ENCODE measurements around the gene PKM. TPM values are rescaled to one million over a fixed set of nuclear protein-coding genes. Genes with fewer than 3 reads are reported as not detected.

PKM gene
- total RNA-seq, 2 experiments from 2014 or later: 1,010 to 1,764 TPM

DNA sequence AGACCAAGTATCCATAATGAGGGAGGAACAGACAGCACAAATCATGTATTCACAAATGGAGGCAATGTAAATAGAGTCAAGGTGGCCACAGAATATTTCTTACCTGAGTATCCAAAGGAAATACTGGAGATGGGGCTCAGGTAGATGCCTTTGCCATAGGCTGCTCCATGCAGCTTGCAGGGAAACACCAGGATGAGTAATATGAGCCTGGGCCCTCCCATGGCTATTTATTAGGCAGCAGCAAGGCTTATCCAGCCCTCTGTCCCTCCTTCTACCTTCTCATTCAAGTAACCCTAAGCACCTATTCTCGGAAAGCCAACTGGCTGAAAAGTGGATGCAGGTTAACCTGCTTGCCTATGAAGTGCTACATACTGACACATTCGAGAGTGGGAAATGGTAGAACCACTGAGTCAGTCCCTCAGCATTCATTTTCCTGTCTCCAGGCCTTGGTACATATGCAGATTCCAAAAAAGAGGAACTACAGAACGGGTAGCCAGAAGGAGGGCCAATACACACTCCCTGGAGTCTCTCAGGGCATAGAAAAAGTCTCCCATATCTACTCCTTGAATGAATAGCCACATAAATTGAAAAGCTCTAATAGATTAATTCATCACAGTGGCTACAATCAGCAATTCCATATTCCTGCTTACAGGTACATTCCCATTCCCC lies 18.3 kb upstream of the PKM start:
- no peak for DNase-seq
- Mint-ChIP-seq H3K4me3 (no peak overlapping the region), H3K9me3 (ENCODE audit: low read depth) (no peaks in the 10 kb centered on the region), H3K27ac (no peak overlapping the region), H3K27me3 (no peaks in the 10 kb centered on the region), H3K36me3 (peaks cover 26% of the 10 kb centered on the region), H3K4me1 (peaks cover 2% of the 10 kb centered on the region)
- CTCF ChIA-PET: no interaction called here
- ATAC-seq: no peak

GRCh38 chr15:72248514-72248913 lies 17.5 kb upstream of the PKM start:
- DNase-seq (no peak), ATAC-seq (no peak)
- CTCF ChIA-PET: interaction anchor here (0.8 kb wide), 1 partner anchor 22 kb away, joined by 3 read pairs; no protein-coding TSS in a partner anchor
- H3K36me3 Mint-ChIP-seq: peaks cover 27% of the 10 kb centered on the region
- H3K4me3 Mint-ChIP-seq: no peak overlapping the region
- H3K9me3 Mint-ChIP-seq (ENCODE audit: low read depth): no peaks in the 10 kb centered on the region
- peaks cover 2% of the 10 kb centered on the region for H3K4me1 Mint-ChIP-seq
- no peaks in the 10 kb centered on the region for H3K27me3 Mint-ChIP-seq
- no peak overlapping the region for H3K27ac Mint-ChIP-seq

DNA sequence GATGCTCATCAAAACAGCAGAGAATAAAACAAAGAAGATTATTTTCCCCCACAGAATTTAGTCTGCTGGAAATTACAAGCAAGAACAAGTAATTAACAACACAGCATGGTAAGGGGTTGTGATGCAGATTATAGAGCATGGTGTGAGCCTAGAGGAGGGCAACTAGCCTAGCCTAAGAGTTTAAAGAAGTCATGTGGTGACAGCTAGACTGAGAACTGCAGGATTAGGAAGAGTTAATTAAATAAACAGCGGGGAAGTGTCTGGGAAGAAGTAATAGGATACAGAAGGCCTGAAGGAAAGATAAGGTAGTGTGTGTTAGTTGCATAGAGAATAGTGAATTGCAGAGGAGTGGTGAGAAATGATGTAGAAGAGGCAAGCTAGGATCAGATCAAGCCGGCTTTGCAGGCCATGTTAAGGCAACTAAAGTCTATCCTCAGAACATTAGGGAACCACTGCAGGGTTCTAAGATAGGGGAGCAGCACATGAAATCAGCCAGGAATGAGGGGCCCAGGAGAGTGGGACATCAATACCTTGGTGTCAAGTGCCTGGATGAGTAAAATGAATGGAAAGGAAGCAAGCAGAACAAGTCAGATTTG lies 11.9 kb upstream of the PKM start:
- Mint-ChIP-seq H3K36me3 (peaks cover 28% of the 10 kb centered on the region), H3K27ac (no peak overlapping the region), H3K9me3 (ENCODE audit: low read depth) (no peaks in the 10 kb centered on the region), H3K4me1 (peaks cover 6% of the 10 kb centered on the region), H3K4me3 (no peak overlapping the region), H3K27me3 (no peaks in the 10 kb centered on the region)
- CTCF ChIA-PET: interaction anchor here (0.6 to 8.3 kb wide), 3 partner anchors 16 to 43 kb away, joined by 4 to 57 read pairs (median 11); no protein-coding TSS in a partner anchor
- ATAC-seq (no peak), DNase-seq (no peak)

- DNase-seq (no peak), ATAC-seq (no peak)
- CTCF ChIA-PET: interaction anchor here (1.6 to 8.3 kb wide), 2 partner anchors 12 to 34 kb away, joined by 7 to 57 read pairs; no protein-coding TSS in a partner anchor
- Mint-ChIP-seq H3K36me3 (peaks cover 28% of the 10 kb centered on the region), H3K27me3 (no peaks in the 10 kb centered on the region), H3K4me1 (peaks cover 23% of the 10 kb centered on the region), H3K27ac (no peak overlapping the region), H3K9me3 (ENCODE audit: low read depth) (no peaks in the 10 kb centered on the region), H3K4me3 (no peak overlapping the region)
Observed at GRCh38 chr15:72239652-72240051, 8.7 kb upstream of the PKM start.

DNA sequence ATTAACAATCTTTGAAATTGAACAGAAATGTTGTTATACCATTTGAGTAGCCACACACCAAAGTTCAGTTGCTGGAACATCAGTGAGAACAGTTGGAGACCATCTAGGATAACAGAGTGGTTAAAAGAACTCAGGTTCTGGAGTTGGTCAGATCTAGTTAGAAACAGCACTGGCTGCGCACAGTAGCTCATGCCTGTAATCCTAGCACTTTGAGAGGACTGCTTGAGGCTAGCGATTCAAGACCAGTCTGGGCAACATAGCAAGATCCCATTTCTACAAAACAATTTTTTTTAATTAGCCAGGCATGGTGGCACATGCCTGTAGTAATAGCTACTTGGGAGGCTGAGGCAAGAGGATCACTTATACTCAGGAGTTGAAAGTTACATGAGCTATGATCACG lies 7.6 kb upstream of the PKM start:
- no peak for ATAC-seq
- CTCF ChIA-PET: interaction anchor here (1.6 to 8.3 kb wide), 2 partner anchors 11 to 35 kb away, joined by 7 to 57 read pairs; no protein-coding TSS in a partner anchor
- H3K27ac Mint-ChIP-seq: no peak overlapping the region
- no peaks in the 10 kb centered on the region for H3K27me3 Mint-ChIP-seq
- H3K9me3 Mint-ChIP-seq (ENCODE audit: low read depth): no peaks in the 10 kb centered on the region
- peaks cover 20% of the 10 kb centered on the region for H3K36me3 Mint-ChIP-seq
- H3K4me1 Mint-ChIP-seq: peaks cover 23% of the 10 kb centered on the region
- H3K4me3 Mint-ChIP-seq: no peak overlapping the region
- DNase-seq: no peak

- Mint-ChIP-seq H3K9me3 (ENCODE audit: low read depth) (no peaks in the 10 kb centered on the region), H3K4me3 (no peak overlapping the region), H3K27ac (peak overlapping the region; percentile 84), H3K36me3 (peaks cover 19% of the 10 kb centered on the region), H3K27me3 (no peaks in the 10 kb centered on the region), H3K4me1 (peaks cover 26% of the 10 kb centered on the region)
- ATAC-seq (no peak), DNase-seq (no peak)
- CTCF ChIA-PET: interaction anchor here (1.4 to 8.3 kb wide), 3 partner anchors 11 to 35 kb away, joined by 4 to 57 read pairs (median 7); no protein-coding TSS in a partner anchor
Observed at GRCh38 chr15:72237853-72238224, 6.8 kb upstream of the PKM start.

DNA sequence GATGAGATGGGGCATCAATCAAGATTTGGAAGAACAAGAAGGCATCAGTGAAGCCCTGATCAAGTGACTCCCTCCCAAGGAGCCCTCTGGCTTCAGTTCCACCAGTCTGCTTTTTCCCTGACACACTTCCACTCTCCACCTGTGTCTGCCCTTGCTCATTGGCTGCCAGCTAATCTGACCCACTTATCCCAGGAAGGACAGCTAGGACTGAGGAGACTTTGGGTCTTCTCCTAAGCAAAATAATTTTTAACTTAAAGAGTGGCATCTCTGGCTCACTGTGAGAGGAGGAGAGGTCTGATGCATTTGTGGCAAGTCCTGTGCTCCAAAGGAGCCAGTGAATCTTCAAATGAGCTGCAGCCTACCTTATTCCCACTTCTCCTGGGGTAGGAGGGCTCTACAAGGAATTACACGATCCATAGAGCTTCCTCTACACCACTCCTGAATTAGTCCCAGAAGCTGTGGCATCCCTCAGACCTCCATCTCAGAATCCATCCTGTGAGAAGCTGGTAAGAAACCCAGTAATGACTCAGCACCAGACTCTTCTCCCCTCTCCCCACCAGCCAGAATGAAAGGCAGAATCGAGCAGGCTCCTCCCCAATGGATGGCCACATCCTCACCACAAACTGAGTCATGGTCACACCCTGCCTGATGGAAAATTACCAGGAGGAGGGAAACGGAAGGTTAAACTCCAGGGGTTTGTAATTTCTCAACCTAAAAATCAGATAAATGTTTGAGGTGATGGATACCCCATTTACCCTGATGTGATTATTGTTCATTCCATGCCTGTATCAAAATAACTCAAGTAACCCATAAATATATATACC lies 6.3 kb upstream of the PKM start:
- H3K27ac Mint-ChIP-seq: peak overlapping the region; percentile 84
- peak; percentile 92 for ATAC-seq
- peak overlapping the region; percentile 33 for H3K4me3 Mint-ChIP-seq
- CTCF ChIA-PET: interaction anchor here (1.4 to 8.3 kb wide), 2 partner anchors 10 to 36 kb away, joined by 4 to 57 read pairs; no protein-coding TSS in a partner anchor
- H3K4me1 Mint-ChIP-seq: peaks cover 32% of the 10 kb centered on the region
- DNase-seq: peak; percentile 91
- peaks cover 14% of the 10 kb centered on the region for H3K36me3 Mint-ChIP-seq
- H3K27me3 Mint-ChIP-seq: no peaks in the 10 kb centered on the region
- H3K9me3 Mint-ChIP-seq (ENCODE audit: low read depth): no peaks in the 10 kb centered on the region

GRCh38 chr15:72236381-72237003 lies 5.5 kb upstream of the PKM start:
- ATAC-seq: no peak
- Mint-ChIP-seq H3K27ac (peak overlapping the region; percentile 84), H3K9me3 (ENCODE audit: low read depth) (no peaks in the 10 kb centered on the region), H3K27me3 (no peaks in the 10 kb centered on the region), H3K36me3 (peaks cover 9% of the 10 kb centered on the region), H3K4me1 (peaks cover 37% of the 10 kb centered on the region), H3K4me3 (peak overlapping the region; percentile 33)
- no peak for DNase-seq
- CTCF ChIA-PET: interaction anchor here (1.4 to 8.3 kb wide), 2 partner anchors 9 to 37 kb away, joined by 4 to 57 read pairs; no protein-coding TSS in a partner anchor

GRCh38 chr15:72235298-72235697 lies 4.3 kb upstream of the PKM start:
- Mint-ChIP-seq H3K36me3 (peaks cover 5% of the 10 kb centered on the region), H3K4me1 (peaks cover 37% of the 10 kb centered on the region), H3K9me3 (ENCODE audit: low read depth) (no peaks in the 10 kb centered on the region), H3K4me3 (no peak overlapping the region), H3K27ac (no peak overlapping the region), H3K27me3 (no peaks in the 10 kb centered on the region)
- DNase-seq: no peak
- no peak for ATAC-seq
- CTCF ChIA-PET: interaction anchor here (1.3 to 8.3 kb wide), 2 partner anchors 8 to 36 kb away, joined by 4 to 57 read pairs; no protein-coding TSS in a partner anchor

DNA sequence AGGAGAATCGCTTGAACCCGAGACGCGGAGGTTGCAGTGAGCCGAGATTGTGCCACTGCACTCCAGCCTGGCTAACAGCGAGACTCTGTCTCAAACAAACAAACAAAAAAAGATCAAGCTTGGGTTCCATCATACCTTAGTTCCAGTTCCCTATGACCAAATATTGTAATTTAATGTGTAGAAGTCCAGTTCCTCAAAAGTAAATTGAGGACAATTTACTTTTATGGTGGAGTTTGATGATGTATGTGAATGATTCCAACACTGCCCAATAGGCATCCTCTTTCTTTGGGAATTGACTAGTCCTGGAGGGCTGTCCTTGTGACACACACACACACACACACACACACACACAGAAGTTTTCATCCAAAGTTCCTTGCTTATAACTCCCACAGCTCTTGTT lies 2.8 kb upstream of the PKM start:
- no peaks in the 10 kb centered on the region for H3K27me3 Mint-ChIP-seq
- ATAC-seq: no peak
- no peak overlapping the region for H3K27ac Mint-ChIP-seq
- no peak for DNase-seq
- no peaks in the 10 kb centered on the region for H3K9me3 Mint-ChIP-seq (ENCODE audit: low read depth)
- H3K36me3 Mint-ChIP-seq: peaks cover 15% of the 10 kb centered on the region
- H3K4me3 Mint-ChIP-seq: no peak overlapping the region
- H3K4me1 Mint-ChIP-seq: peaks cover 38% of the 10 kb centered on the region
- CTCF ChIA-PET: interaction anchor here (1.3 kb wide), 1 partner anchor 35 kb away, joined by 4 read pairs; no protein-coding TSS in a partner anchor

DNA sequence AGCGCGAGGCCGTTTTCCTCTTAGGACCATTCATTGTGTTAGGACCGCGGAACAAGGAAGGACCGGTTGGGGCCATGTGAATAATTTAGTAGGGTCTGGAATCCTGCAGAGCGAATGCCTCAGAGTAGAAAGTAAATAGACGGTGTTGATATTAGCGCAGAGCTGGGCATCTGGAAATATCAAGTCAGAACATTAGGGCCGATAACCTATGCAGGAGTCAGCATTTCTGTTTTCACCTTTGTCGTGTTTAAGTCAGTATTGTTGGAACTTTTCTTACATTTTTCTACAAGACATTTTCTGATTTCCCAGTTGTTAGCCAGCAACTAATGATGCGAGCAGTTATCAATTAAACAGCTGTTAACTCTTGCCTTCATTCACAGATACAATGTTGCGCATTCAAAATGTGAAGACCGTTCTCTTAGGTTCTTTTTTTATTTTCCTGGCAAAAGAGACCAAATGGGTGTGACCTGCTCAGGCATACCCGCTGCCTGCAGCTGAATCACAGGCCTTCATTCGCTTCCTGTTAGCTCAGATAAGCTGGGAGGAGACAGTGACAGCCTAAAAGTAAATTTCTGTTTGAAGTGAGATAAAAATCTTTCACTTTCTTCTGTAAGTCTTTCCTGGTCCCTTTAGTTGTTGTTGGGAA lies 966 bp upstream of the PKM start:
- DNase-seq: peak; percentile 67
- H3K27ac Mint-ChIP-seq: peak overlapping the region; percentile 97
- no peaks in the 10 kb centered on the region for H3K9me3 Mint-ChIP-seq (ENCODE audit: low read depth)
- H3K27me3 Mint-ChIP-seq: no peaks in the 10 kb centered on the region
- peaks cover 38% of the 10 kb centered on the region for H3K4me1 Mint-ChIP-seq
- peak overlapping the region; percentile 99 for H3K4me3 Mint-ChIP-seq
- CTCF ChIA-PET: interaction anchor here (0.8 to 1.3 kb wide), 4 partner anchors 34 to 231 kb away, joined by 3 to 6 read pairs (median 4); no protein-coding TSS in a partner anchor
- peaks cover 27% of the 10 kb centered on the region for H3K36me3 Mint-ChIP-seq
- no peak for ATAC-seq

Measured in activated CD8-positive, alpha-beta memory T cell treated with anti-CD3 and anti-CD28 coated beads, Interleukin-2, amount 10 ng/mL, durations not matched to agents 7 days and 5 days (primary cell).